WERI-Rb-1 (cell line): ENCODE data around the gene MYO5A.

Experiments used
- DNase-seq: peaks from one replicate; pipeline ENCODE4 v3.0.0-alpha.2; 2020
- H3K27ac ChIP-seq: fragments of 250-450 bp; sonication (Bioruptor Pico); 2 replicates; pipeline ENCODE4 v1.5.1; 2020; ENCODE audit warnings: mild to moderate bottlenecking, moderate library complexity
- H3K27me3 ChIP-seq: fragments of 250-450 bp; sonication (Bioruptor Pico); 2 replicates; pipeline ENCODE4 v1.5.1; 2021; ENCODE audit warnings: mild to moderate bottlenecking, low read depth, moderate library complexity; ENCODE audit not compliant: insufficient read depth, severe bottlenecking
- H3K36me3 ChIP-seq: fragments of 250-450 bp; sonication (Bioruptor Pico); 2 replicates; pipeline ENCODE4 v1.5.1; 2020; ENCODE audit warnings: mild to moderate bottlenecking, moderate library complexity
- H3K4me3 ChIP-seq: 2 replicates; pipeline ENCODE4 v1.5.1; 2011; ENCODE audit warnings: low read depth, mild to moderate bottlenecking, control low read depth, low read length
- H3K9me3 ChIP-seq: fragments of 250-450 bp; sonication (Bioruptor Pico); 2 replicates; pipeline ENCODE4 v1.5.1; 2021; ENCODE audit warnings: mild to moderate bottlenecking, moderate library complexity; ENCODE audit not compliant: severe bottlenecking
- TF ChIP-seq, protein P1 (sequence below): IDR thresholded peaks from 2 replicates; pipeline ENCODE4 v1.5.1; 2011; ENCODE audit warnings: low read depth, mild to moderate bottlenecking, control low read depth, inconsistent platforms, low read length

Gene MYO5A

DNA sequence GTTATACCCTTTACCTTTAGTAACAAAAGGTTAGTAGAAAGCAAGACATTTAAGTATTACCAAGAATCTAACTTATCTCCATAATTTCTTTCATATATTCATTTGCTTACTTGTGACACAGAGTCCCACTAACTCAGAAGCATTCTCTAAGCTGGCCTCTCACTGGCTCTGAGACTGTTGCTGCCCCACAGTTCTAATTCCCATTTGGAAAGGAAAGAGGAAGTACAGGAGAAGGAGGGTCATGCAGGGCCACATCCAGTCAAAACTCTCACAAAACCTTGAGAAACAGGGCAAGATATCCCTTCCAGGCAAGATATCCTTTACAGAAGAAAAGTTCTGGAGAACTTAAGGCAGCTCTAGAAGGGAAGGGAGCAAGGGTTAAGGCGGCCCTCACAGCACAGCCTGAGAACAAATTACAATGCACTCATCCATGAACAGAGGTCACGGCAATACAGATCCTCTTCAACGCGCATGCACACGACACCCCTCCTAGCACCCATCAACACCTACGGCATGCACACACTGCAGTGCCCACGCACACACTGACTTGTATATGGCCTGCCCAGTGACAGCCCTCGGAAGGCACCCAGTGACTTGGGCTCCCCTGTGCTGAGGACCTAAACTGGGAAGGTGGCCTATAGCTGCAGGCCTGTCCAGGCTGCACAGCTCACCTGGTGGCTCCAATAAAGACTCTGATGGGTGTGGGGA, 220.1 kb downstream of the MYO5A start:
- TF ChIP-seq, protein P1, sequence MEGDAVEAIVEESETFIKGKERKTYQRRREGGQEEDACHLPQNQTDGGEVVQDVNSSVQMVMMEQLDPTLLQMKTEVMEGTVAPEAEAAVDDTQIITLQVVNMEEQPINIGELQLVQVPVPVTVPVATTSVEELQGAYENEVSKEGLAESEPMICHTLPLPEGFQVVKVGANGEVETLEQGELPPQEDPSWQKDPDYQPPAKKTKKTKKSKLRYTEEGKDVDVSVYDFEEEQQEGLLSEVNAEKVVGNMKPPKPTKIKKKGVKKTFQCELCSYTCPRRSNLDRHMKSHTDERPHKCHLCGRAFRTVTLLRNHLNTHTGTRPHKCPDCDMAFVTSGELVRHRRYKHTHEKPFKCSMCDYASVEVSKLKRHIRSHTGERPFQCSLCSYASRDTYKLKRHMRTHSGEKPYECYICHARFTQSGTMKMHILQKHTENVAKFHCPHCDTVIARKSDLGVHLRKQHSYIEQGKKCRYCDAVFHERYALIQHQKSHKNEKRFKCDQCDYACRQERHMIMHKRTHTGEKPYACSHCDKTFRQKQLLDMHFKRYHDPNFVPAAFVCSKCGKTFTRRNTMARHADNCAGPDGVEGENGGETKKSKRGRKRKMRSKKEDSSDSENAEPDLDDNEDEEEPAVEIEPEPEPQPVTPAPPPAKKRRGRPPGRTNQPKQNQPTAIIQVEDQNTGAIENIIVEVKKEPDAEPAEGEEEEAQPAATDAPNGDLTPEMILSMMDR, result no peak
- H3K36me3 ChIP-seq, result no peaks in the 10 kb centered on the region
- no peak overlapping the region for H3K4me3 ChIP-seq
- H3K27ac ChIP-seq, result no peak overlapping the region
- no peaks in the 10 kb centered on the region for H3K27me3 ChIP-seq
- no peak for DNase-seq
- H3K9me3 ChIP-seq, result no peaks in the 10 kb centered on the region

DNA sequence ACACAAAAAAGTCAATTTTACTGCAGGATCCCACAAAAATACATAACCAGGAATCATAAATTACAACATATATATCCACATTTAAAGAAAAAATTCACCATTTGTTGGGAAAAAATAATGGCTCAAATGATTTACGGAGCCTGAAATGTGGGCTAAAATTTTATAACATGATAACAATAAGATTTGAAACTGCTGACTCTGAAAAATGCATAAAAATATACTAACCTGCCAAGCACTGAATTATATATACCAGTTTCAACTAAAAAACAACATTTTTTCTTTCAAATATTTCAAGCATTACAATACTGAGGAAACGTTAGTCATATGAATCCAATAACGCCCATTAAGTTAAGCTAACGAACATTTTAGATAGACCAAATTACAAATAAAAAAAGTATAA, 220.8 kb downstream of the MYO5A start:
- no peak for DNase-seq
- Histone ChIP-seq H3K36me3 (no peaks in the 10 kb centered on the region), H3K27me3 (no peaks in the 10 kb centered on the region), H3K4me3 (no peak overlapping the region), H3K9me3 (no peaks in the 10 kb centered on the region), H3K27ac (no peak overlapping the region)
- TF ChIP-seq, protein P1, result no peak

DNA sequence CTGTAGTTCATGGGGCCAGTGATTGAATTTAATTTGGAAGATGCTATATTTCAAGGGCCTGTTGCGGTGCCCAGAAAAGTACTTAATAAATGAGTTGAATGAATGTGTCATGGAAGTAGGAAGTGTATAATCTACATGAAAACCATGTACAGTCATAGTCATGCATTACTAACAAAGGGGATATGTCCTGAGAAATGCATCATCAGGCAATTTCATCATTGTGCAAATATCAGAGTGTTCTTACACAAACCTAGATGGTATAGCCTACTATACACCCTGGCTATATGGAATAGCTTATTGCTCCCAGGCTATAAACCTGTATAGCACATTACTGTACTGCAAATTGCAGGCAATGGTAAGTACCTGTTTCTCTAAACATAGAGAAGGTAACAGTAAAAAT, 222.4 kb downstream of the MYO5A start:
- Histone ChIP-seq H3K4me3 (no peak overlapping the region), H3K36me3 (no peaks in the 10 kb centered on the region), H3K27ac (no peak overlapping the region), H3K9me3 (no peaks in the 10 kb centered on the region), H3K27me3 (no peaks in the 10 kb centered on the region)
- DNase-seq, result no peak
- TF ChIP-seq, protein P1, result no peak

DNA sequence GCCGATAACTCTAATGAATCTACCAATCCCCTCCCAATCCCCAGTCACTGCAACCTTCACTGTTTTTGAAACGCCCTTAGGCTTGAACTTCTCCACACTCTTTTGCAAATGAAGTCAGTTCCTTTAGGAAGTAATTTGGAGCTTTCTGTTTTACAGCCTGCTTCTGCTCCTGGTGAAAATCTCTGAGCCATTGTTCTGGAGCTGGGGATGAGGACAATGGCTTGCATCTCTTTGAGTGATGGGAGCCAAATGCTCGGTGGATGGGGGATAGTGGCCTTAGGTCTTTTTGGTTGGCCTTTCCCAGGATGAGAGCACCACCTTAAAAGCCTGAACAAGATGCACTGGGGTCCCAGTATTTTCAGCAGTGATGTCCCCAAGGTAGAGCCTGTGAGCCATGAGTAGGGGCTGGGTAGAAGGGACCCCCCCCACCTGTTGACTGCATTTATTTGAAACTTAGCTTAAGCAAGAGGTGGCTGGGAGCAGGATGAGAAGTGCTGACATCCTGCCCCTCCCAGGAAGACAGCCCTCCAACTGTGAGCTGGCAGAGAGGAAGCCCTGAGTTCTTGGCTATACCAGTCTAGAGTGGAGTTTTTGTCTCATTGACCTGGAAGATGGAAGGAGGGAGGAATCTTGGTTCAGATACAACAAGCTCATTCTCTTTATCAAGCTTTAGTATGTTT, 225.4 kb downstream of the MYO5A start:
- DNase-seq, result no peak
- H3K9me3 ChIP-seq, result no peaks in the 10 kb centered on the region
- TF ChIP-seq, protein P1, result no peak
- no peak overlapping the region for H3K27ac ChIP-seq
- no peaks in the 10 kb centered on the region for H3K27me3 ChIP-seq
- no peak overlapping the region for H3K4me3 ChIP-seq
- no peaks in the 10 kb centered on the region for H3K36me3 ChIP-seq

DNA sequence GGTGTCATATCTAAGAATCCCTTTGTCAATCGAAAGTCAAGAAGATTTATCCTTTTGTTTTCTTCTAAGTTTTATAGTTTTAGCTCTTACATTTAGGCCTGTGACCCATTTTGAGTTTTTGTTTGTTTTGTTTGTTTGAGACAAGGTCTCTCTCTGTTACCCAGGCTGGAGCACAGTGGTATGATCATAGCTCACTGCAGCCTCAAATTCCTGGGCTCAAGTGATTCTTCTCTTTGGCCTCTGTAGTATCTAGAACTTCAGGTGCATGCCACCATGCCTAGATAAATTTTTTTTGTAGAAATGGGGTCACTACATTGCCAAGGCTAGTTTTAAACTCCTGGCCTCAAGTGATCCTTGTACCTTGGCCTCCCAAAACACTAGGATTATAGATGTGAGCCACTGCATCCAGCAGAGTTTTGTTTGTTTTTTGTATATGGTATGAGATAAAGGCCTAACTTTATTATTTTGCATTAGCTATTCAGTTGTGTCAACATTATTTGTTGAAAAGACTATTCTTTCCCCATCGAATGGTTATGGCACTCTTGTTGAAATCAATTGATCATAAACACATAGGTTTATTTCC, 227.3 kb downstream of the MYO5A start:
- Histone ChIP-seq H3K9me3 (no peaks in the 10 kb centered on the region), H3K4me3 (no peak overlapping the region), H3K27me3 (no peaks in the 10 kb centered on the region), H3K27ac (no peak overlapping the region), H3K36me3 (no peaks in the 10 kb centered on the region)
- TF ChIP-seq, protein P1, result no peak
- no peak for DNase-seq
